CD4-positive, alpha-beta T cell treated with Interleukin-1 beta for 1 hour (primary cell): ENCODE measurements around the gene SPTBN1.

Source experiments
- DNase-seq, 2 donors: peaks; one replicate each; pipeline ENCODE4 v3.0.0-alpha.2; 2020 to 2022

The SPTBN1 gene

GRCh38 chr2:54558188-54559005, 102.3 kb downstream of the SPTBN1 start:
- peak; percentile 70 to 76 for DNase-seq

GRCh38 chr2:54559006-54559445, 102.9 kb downstream of the SPTBN1 start:
- DNase-seq, result no peak

GRCh38 chr2:54559593-54560145, 103.5 kb downstream of the SPTBN1 start:
- peak in 1 of 2 donors; percentile 28 for DNase-seq

DNA sequence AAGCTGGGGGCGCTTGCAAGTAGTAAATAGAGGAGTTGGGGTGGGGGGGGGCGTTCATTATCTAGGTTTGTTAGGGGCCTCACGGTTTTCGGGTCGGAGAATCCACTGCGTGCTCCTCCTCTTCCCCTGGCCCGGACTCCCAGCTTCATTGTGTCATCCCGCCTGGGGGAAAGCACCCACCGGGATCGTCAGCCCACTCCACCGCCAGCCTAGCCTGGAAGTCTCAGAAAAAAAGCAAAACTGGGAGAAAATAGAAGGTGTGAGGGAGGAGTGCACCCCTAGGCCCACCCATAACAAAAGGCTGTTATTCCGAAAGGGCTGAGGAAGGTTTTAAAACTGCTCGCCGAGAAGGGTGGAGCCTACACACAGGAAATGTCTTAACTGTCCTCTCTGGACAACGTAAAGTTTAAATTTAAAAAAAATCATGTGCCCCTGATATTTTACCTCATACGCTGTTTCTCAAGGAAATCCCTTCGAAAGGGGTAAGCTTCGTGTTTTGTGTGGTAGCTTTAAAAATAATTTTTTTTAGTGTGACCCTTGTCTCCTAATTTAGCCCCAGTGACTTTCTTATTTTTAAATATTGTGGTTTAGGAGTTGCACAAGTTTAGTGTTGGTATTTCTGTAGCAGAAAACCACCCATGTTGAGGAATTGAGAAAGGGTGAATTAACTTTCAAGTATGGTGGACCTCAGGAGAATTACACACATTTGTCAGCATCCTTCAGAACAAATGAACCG, 104.2 kb downstream of the SPTBN1 start:
- DNase-seq, result peak; percentile 48 to 66

GRCh38 chr2:54561010-54561409, 104.9 kb downstream of the SPTBN1 start:
- DNase-seq, result no peak

- DNase-seq, result no peak
Observed at GRCh38 chr2:54564439-54564838, 108.3 kb downstream of the SPTBN1 start.

DNA sequence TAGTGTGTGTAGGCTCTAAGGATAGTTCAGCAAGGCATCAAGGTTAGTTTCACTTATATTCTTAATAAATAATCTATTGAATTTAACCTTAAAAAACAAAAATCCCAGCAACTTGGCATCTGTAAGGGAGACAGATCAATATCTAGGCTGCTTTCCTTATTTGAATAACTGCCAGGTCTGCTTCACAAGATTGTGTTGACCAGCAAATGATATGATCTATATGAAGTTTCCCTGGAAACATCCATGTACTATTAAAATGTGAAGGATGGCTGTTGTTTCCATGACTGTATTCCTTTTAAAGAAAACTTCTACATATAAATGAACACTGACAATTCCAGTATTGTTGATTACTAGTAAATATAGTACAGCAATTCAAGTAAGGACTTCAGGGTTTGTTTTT, 109.4 kb downstream of the SPTBN1 start:
- no peak for DNase-seq

- DNase-seq, result no peak
Observed at GRCh38 chr2:54566896-54567295, 110.8 kb downstream of the SPTBN1 start.

- peak in 1 of 2 donors; percentile 37 for DNase-seq
Observed at GRCh38 chr2:54568876-54569321, 112.8 kb downstream of the SPTBN1 start.

- DNase-seq, result peak; percentile 50 to 57
Observed at GRCh38 chr2:54569745-54570301, 113.7 kb downstream of the SPTBN1 start.

DNA sequence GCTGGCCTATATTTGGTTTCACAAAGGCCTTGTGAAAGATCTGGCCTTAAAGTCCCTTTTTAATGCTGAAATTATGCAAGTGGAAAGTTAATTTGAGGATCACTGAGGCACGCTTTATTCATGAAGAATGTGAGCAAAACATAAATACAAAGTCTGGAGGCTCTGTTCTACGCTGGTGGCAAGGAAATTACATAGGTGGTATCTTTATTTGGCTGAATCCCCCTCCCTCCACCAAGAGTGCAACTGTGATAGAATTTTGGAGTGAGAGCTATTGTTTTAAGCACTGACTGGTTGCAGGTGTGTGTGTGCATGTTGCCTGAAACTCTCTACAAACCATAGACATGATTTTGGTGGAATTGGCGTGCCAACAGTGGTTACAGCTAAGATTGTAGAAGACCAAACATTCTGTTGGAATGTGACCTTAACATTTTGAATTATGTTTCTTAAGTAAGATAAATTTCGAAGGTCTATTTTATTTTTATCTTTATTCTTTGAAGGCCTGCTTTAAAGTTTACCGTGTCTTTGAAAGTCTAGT, 114.3 kb downstream of the SPTBN1 start:
- no peak for DNase-seq

- peak; percentile 68 to 70 for DNase-seq
Observed at GRCh38 chr2:54570925-54571694, 115.0 kb downstream of the SPTBN1 start.

DNA sequence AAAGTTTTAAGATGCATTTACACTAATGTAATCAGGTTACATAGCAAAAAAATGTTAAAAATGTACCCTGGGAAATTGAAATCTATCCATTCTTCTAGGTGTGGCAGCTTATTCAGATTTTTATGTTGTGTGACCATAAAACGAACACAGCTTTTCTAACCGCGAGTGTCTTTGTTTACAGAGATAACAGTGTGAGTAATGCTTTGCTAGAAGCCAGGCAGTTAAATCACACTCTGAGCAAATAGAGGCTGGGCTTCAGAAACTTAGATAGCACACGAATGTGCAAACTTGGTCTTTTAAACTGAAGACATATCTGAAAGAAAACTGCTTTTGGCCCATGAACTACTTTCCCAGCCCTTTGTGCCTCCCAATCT, 116.1 kb downstream of the SPTBN1 start:
- peak; percentile 47 to 65 for DNase-seq

DNA sequence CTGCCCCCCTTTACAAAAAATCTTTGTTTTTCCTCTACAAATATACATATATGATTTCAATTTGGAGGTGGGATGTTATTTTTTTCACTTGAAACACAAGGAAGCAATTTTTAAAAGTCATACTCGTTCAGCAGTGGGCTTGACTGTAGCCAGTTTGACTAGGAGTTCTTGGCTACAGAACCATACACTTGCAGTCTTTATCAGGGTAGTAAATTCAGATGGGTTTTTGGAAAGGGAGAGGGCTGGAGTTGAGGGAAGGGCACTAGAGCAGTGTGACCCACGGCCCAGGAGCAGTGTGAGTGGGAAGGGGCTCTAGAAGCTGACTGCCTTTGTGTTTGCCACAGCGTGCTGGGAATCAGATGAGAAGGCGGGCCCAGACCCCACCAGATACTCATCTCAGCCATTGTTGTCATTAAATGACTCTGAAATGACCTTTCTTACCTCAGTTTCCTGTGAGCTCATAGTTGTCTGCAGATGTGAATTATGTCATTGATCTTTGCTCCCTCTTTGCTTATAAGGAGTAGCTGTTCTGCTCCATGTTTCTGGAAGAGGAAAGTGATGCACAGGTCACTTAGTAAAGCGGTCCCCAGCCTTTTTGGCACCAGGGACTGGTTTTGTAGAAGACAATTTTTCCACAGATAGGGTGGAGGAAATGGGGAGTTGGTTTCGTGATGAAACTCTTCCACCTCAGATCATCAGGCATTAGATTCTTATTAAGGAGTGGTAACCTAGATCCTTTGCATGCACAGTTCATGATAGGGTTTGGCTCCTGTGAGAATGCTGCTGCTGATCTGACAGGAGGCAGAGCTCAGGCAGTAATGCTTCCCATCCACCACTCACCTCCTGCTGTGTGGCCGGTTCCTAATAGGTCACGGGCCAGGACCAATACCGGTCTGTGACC, 116.8 kb downstream of the SPTBN1 start:
- peak; percentile 58 to 67 for DNase-seq

GRCh38 chr2:54573537-54573919, 117.4 kb downstream of the SPTBN1 start:
- DNase-seq, result peak in 1 of 2 donors; percentile 13

DNA sequence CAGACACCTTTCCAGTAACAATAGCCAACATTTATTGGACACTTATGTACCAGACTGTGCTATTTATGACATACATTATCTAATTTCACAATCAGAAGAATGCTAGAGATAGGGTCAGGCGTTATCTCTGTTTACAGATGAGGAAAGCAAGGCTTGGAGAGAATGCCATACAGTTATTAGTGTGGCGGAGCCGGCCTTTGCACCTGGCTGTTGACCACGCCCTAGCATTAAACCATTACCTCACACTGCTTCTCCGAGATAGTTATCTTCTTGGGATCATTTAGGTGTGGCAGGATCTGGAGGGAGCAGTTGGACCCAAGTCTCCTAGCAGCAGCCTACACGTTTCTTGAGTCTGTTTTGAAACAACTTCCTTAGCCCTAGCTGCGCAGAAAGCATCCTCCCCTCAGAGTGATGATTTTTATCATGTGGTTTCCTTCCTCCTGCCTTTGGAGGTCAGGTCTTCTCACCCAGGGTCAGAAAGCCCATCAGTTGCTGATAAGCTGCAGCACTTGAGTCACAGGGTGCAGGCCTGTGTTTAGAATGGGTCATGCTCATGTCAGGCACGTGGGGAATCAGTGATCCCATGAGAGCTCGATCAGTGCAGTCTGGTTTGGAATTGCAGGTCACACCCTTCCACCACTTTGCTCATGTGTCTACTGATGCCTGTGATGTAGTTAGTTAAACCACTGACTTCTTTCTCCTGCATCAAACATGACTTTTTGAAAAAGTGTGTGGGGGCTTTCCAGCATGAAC, 118.2 kb downstream of the SPTBN1 start:
- DNase-seq, result peak; percentile 79 to 85

DNA sequence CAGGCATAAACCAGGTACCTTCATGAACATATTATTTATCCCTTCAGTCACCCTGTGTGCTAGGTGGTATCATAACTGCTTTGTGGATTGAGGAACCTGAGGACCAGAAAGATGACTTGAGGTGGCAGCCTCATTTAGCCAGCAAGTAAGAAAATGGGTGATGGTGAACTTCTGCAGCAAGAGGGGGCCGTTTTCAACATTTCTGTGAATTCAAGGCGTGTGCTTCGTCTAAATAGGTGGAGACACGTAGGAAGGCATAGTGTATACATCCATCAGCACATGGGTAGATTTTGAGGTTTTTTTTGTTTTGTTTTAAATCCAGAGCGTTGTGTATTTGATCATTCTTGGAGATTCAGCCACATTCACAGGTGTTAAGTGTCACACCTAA, 118.7 kb downstream of the SPTBN1 start:
- DNase-seq, result no peak

DNA sequence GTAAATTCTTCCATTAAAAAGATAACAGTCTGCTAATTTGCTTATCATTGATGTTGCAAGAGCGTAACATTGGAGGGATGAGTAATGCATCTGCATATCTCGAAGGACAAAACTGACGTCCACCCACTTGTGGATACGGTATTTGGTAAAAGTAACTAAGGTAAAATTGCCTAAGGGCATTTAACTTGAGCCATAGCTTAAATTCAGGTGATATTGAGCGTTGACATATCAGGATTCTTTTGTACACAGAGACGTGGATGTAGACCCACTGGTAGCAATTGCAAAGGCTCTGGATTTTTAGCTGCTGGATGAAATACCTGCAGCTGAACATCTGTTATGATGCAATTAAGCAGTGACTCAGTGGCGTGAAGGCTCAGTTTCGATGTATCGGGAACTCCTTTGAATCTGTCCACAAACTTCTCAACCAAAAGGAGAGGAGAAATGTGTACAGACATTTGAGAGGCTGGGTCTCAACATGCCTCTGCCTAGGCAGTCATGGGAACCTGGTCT, 119.3 kb downstream of the SPTBN1 start:
- DNase-seq, result no peak

GRCh38 chr2:54577035-54577434, 120.9 kb downstream of the SPTBN1 start:
- DNase-seq, result no peak

GRCh38 chr2:54577944-54578647, 122.0 kb downstream of the SPTBN1 start:
- no peak for DNase-seq
